Measurements from ENCODE around the gene HNRNPA1L2. TPM values are rescaled to one million over a fixed set of nuclear protein-coding genes. Genes with fewer than 3 reads are reported as not detected.
A peak's percentile ranks its signal among the peaks of the same experiment; 100 is the strongest.

Gene HNRNPA1L2
- total RNA-seq, 2 donors from 2014 or later, result 1.8 to 2.2 TPM

- TF ChIP-seq CTCF (IDR thresholded peaks at IDR 0.05), result no peak
- Histone ChIP-seq H3K27me3 (no peaks in the 10 kb centered on the region), H3K36me3 (peaks cover 50% of the 10 kb centered on the region), H3K27ac (no peak overlapping the region), H3K4me1 (peaks cover 0 to 19% of the 10 kb centered on the region in 2 donors), H3K4me3 (no peak overlapping the region), H3K9me3 (no peaks in the 10 kb centered on the region)
- no peak for DNase-seq (ENCODE audit: low spot score)
These were observed 17.1 kb downstream of the HNRNPA1L2 start for GRCh38 chr13:52659340-52659739.

GRCh38 chr13:52664272-52664671 lies 22.0 kb downstream of the HNRNPA1L2 start:
- Histone ChIP-seq H3K4me3 (no peak overlapping the region), H3K36me3 (peaks cover 74% of the 10 kb centered on the region), H3K9me3 (no peaks in the 10 kb centered on the region), H3K27ac (no peak overlapping the region), H3K4me1 (no peaks in the 10 kb centered on the region), H3K27me3 (no peaks in the 10 kb centered on the region)
- no peak for TF ChIP-seq CTCF (IDR thresholded peaks at IDR 0.05)
- DNase-seq (ENCODE audit: low spot score), result no peak

- Histone ChIP-seq H3K4me3 (no peak overlapping the region), H3K9me3 (no peaks in the 10 kb centered on the region), H3K27ac (no peak overlapping the region), H3K36me3 (peaks cover 70% of the 10 kb centered on the region), H3K27me3 (no peaks in the 10 kb centered on the region), H3K4me1 (no peaks in the 10 kb centered on the region)
- TF ChIP-seq CTCF (IDR thresholded peaks at IDR 0.05), result peak in 1 of 2 donors; percentile 48
- DNase-seq (ENCODE audit: low spot score), result no peak
These were observed 23.1 kb downstream of the HNRNPA1L2 start for GRCh38 chr13:52665325-52665724.

GRCh38 chr13:52669677-52670076 lies 27.4 kb downstream of the HNRNPA1L2 start:
- H3K9me3 ChIP-seq, result no peaks in the 10 kb centered on the region
- no peak overlapping the region for H3K4me3 ChIP-seq
- no peak for TF ChIP-seq CTCF (IDR thresholded peaks at IDR 0.05)
- H3K4me1 ChIP-seq, result no peaks in the 10 kb centered on the region
- no peaks in the 10 kb centered on the region for H3K27me3 ChIP-seq
- H3K36me3 ChIP-seq, result peaks cover 47% of the 10 kb centered on the region
- no peak for DNase-seq (ENCODE audit: low spot score)
- no peak overlapping the region for H3K27ac ChIP-seq

GRCh38 chr13:52670726-52671125 lies 28.5 kb downstream of the HNRNPA1L2 start:
- Histone ChIP-seq H3K4me3 (no peak overlapping the region), H3K27ac (no peak overlapping the region), H3K9me3 (no peaks in the 10 kb centered on the region), H3K36me3 (peaks cover 48% of the 10 kb centered on the region), H3K27me3 (no peaks in the 10 kb centered on the region), H3K4me1 (no peaks in the 10 kb centered on the region)
- DNase-seq (ENCODE audit: low spot score), result no peak
- no peak for TF ChIP-seq CTCF (IDR thresholded peaks at IDR 0.05)

- no peak for TF ChIP-seq CTCF (IDR thresholded peaks at IDR 0.05)
- H3K4me3 ChIP-seq, result no peak overlapping the region
- H3K9me3 ChIP-seq, result no peaks in the 10 kb centered on the region
- no peaks in the 10 kb centered on the region for H3K4me1 ChIP-seq
- H3K36me3 ChIP-seq, result peaks cover 44% of the 10 kb centered on the region
- H3K27ac ChIP-seq, result no peak overlapping the region
- DNase-seq (ENCODE audit: low spot score), result no peak
- H3K27me3 ChIP-seq, result no peaks in the 10 kb centered on the region
These were observed 31.2 kb downstream of the HNRNPA1L2 start for GRCh38 chr13:52673465-52673864.
